A673 (cell line): ENCODE results near the gene RFC2. TPM values are rescaled to one million over a fixed set of nuclear protein-coding genes. Genes with fewer than 3 reads are reported as not detected.
A peak's percentile ranks its signal among the peaks of the same experiment; 100 is the strongest.

Experiments used
- BruUV-seq: library from RNA; stranded (reverse); fragments of 400-500 nt; replicated peaks from 2 replicates; lab custom pipeline; 2021; lab: Mats Ljungman, UMichigan
- CTCF ChIA-PET: fragments of 300-600 bp; sonication (Branson Sonifier 250); formaldehyde crosslinking; loops from one replicate; lab custom pipeline; 2022; ENCODE audit warnings: antibody characterized with exemption; lab: Charles Lee
- POLR2A ChIA-PET: fragments of 300-600 bp; sonication (Branson Sonifier 250); formaldehyde crosslinking; loops from one replicate; lab custom pipeline; 2022; ENCODE audit warnings: antibody characterized with exemption; ENCODE audit not compliant: low non-redundant PET; lab: Charles Lee
- DNase-seq: peaks from one replicate; pipeline ENCODE4 v3.0.0-alpha.2; 2015; ENCODE audit warnings: low spot score
- H3K27ac ChIP-seq: fragments of 200-600 bp; sonication (generic); 2 replicates; pipeline ENCODE4 v1.5.1; 2016; ENCODE audit warnings: mixed run types, low read depth, mild to moderate bottlenecking, mixed read lengths, antibody characterized with exemption, low read length; ENCODE audit not compliant: poor library complexity, severe bottlenecking
- H3K27me3 ChIP-seq: fragments of 200-600 bp; sonication (generic); replicated peaks from 2 replicates; pipeline ENCODE4 v1.6.1; 2017; ENCODE audit warnings: mixed run types, low read depth, mild to moderate bottlenecking, mixed read lengths, antibody characterized with exemption, low read length; ENCODE audit not compliant: insufficient read depth, poor library complexity
- H3K36me3 ChIP-seq: fragments of 200-600 bp; sonication (generic); 2 replicates; pipeline ENCODE4 v1.6.1; 2016; ENCODE audit warnings: mixed run types, mild to moderate bottlenecking, mixed read lengths, antibody characterized with exemption, low read length; ENCODE audit not compliant: insufficient read depth, poor library complexity, severe bottlenecking
- H3K4me1 ChIP-seq: fragments of 200-600 bp; sonication (generic); 2 replicates; pipeline ENCODE4 v1.6.1; 2017; ENCODE audit warnings: mixed run types, mild to moderate bottlenecking, mixed read lengths, antibody characterized with exemption, low read length; ENCODE audit not compliant: insufficient read depth, poor library complexity, severe bottlenecking
- H3K4me3 ChIP-seq: fragments of 200-600 bp; sonication (generic); 2 replicates; pipeline ENCODE4 v1.5.1; 2016; ENCODE audit warnings: low read depth, mixed run types, mild to moderate bottlenecking, mixed read lengths, low read length; ENCODE audit not compliant: poor library complexity, severe bottlenecking
- H3K9me3 ChIP-seq: fragments of 200-600 bp; sonication (generic); 2 replicates; pipeline ENCODE4 v1.6.1; 2016; ENCODE audit warnings: mixed run types, low read depth, mild to moderate bottlenecking, mixed read lengths, antibody characterized with exemption, low read length; ENCODE audit not compliant: poor library complexity, severe bottlenecking
- EZH2 ChIP-seq: fragments of 200-600 bp; sonication (generic); IDR thresholded peaks from 2 replicates; pipeline ENCODE4 v1.6.1; 2017; ENCODE audit warnings: borderline replicate concordance, low read depth, mild to moderate bottlenecking, mixed read lengths, antibody characterized with exemption, low read length; ENCODE audit not compliant: poor library complexity, severe bottlenecking
- intact Hi-C: fragments of 100-400 bp; cut with micrococcal nuclease; formaldehyde crosslinking; loops from one replicate; pipeline ENCODE4 v1.10.0; 2022; ENCODE audit not compliant: unreplicated experiment
- total RNA-seq: library from RNA; stranded (reverse); gene quantifications from 2 replicates; pipeline ENCODE4 v1.2.3, GENCODE V29; 2021
- TF ChIP-seq, protein P1 (sequence below): fragments of 300-800, 200-600 bp; sonication (generic); conservative IDR thresholded peaks from 2 replicates; pipeline ENCODE4 v1.5.1; 2017; ENCODE audit warnings: low read depth, mild to moderate bottlenecking, antibody characterized with exemption, low read length, moderate library complexity, mixed read lengths

Gene RFC2
- total RNA-seq, 1 experiment from 2014 or later: 125 TPM

GRCh38 chr7:74290981-74291441 lies 36.8 kb upstream of the RFC2 start:
- Histone ChIP-seq H3K36me3 (no peaks in the 10 kb centered on the region), H3K27ac (no peak overlapping the region), H3K4me1 (peaks cover 35% of the 10 kb centered on the region), H3K4me3 (peak overlapping the region; percentile 94), H3K27me3 (no peaks in the 10 kb centered on the region), H3K9me3 (no peaks in the 10 kb centered on the region)
- no TSS peak for BruUV-seq
- CTCF ChIA-PET: interaction anchor here (0.6 kb wide), 1 partner anchor 31 kb away, joined by 6 read pairs; no protein-coding TSS in a partner anchor
- intact Hi-C loops: loop anchor here (5.0 kb wide), 1 partner anchor 81 kb away; no protein-coding TSS in a partner anchor
- TF ChIP-seq, protein P1, sequence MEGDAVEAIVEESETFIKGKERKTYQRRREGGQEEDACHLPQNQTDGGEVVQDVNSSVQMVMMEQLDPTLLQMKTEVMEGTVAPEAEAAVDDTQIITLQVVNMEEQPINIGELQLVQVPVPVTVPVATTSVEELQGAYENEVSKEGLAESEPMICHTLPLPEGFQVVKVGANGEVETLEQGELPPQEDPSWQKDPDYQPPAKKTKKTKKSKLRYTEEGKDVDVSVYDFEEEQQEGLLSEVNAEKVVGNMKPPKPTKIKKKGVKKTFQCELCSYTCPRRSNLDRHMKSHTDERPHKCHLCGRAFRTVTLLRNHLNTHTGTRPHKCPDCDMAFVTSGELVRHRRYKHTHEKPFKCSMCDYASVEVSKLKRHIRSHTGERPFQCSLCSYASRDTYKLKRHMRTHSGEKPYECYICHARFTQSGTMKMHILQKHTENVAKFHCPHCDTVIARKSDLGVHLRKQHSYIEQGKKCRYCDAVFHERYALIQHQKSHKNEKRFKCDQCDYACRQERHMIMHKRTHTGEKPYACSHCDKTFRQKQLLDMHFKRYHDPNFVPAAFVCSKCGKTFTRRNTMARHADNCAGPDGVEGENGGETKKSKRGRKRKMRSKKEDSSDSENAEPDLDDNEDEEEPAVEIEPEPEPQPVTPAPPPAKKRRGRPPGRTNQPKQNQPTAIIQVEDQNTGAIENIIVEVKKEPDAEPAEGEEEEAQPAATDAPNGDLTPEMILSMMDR: no peak
- no peak for TF ChIP-seq EZH2
- DNase-seq: no peak
- POLR2A ChIA-PET: no interaction called here

- intact Hi-C loops: loop anchor here (5.0 kb wide), 1 partner anchor 82 kb away; no protein-coding TSS in a partner anchor
Observed at GRCh38 chr7:74290553-74290950, 36.4 kb upstream of the RFC2 start.

GRCh38 chr7:74289659-74290552 lies 35.7 kb upstream of the RFC2 start:
- no peaks in the 10 kb centered on the region for H3K9me3 ChIP-seq
- ChIA-PET POLR2A (interaction anchor here (0.7 kb wide), 1 partner anchor 47 kb away, joined by 4 read pairs; no protein-coding TSS in a partner anchor), CTCF (interaction anchor here (0.6 kb wide), 2 partner anchors 14 to 30 kb away, joined by 3 to 6 read pairs; no protein-coding TSS in a partner anchor)
- intact Hi-C loops: loop anchor here (1.0 to 5.0 kb wide), 2 partner anchors 20 to 82 kb away; no protein-coding TSS in a partner anchor
- H3K4me1 ChIP-seq: peaks cover 37% of the 10 kb centered on the region
- H3K27ac ChIP-seq: peak overlapping the region; percentile 70
- no peaks in the 10 kb centered on the region for H3K36me3 ChIP-seq
- H3K27me3 ChIP-seq: no peaks in the 10 kb centered on the region
- no peak for DNase-seq
- TF ChIP-seq, protein P1: no peak
- TF ChIP-seq EZH2: no peak
- peak overlapping the region; percentile 94 for H3K4me3 ChIP-seq
- BruUV-seq: no TSS peak

More at GRCh38 chr7:74290553-74290950, 36.4 kb upstream of the RFC2 start:
- no peaks in the 10 kb centered on the region for H3K9me3 ChIP-seq
- peak overlapping the region; percentile 94 for H3K4me3 ChIP-seq
- no peaks in the 10 kb centered on the region for H3K27me3 ChIP-seq
- TF ChIP-seq, protein P1: no peak
- no peak for TF ChIP-seq EZH2
- H3K27ac ChIP-seq: peak overlapping the region; percentile 70
- ChIA-PET POLR2A (no interaction called here), CTCF (interaction anchor here (0.6 kb wide), 1 partner anchor 31 kb away, joined by 6 read pairs; no protein-coding TSS in a partner anchor)
- no peaks in the 10 kb centered on the region for H3K36me3 ChIP-seq
- H3K4me1 ChIP-seq: peaks cover 35% of the 10 kb centered on the region
- no TSS peak for BruUV-seq
- no peak for DNase-seq
